Muscle of leg (tissue), 11 donors: Measurements from ENCODE around the gene SNX17. TPM values are rescaled to one million over a fixed set of nuclear protein-coding genes. Genes with fewer than 3 reads are reported as not detected.
"Not testable (repeated sequence)": the region's sequence is repeated elsewhere in the genome, so short reads cannot be mapped to it uniquely, and the experiment has no call there.

Experiments
- DNase-seq: peaks from one replicate; pipeline ENCODE4 v3.0.0; 2013
- H3K27ac ChIP-seq: one replicate; pipeline ENCODE4 v1.5.1; 2013; ENCODE audit warnings: mild to moderate bottlenecking, low read length, control low read depth
- H3K27me3 ChIP-seq: one replicate; pipeline ENCODE4 v1.6.1; 2013; ENCODE audit warnings: low read length; ENCODE audit not compliant: control insufficient read depth, insufficient read depth
- H3K36me3 ChIP-seq: one replicate; pipeline ENCODE4 v1.6.1; 2013; ENCODE audit warnings: low read length; ENCODE audit not compliant: control insufficient read depth, insufficient read depth
- H3K4me1 ChIP-seq: one replicate; pipeline ENCODE4 v1.6.1; 2013; ENCODE audit warnings: low read length; ENCODE audit not compliant: control insufficient read depth, insufficient read depth
- H3K4me3 ChIP-seq: one replicate; pipeline ENCODE4 v1.5.1; 2013; ENCODE audit warnings: low read length, control low read depth
- H3K9me3 ChIP-seq: replicated peaks from 2 replicates; pipeline ENCODE4 v1.6.1; 2013; ENCODE audit warnings: low read depth, low read length; ENCODE audit not compliant: control insufficient read depth
- WGBS: methylation state at CpG from one replicate; pipeline ENCODE4 v1.1.5; 2013; ENCODE audit warnings: missing lambda C conversion rate; ENCODE audit not compliant: insufficient coverage; 5-methylcytosine and 5-hydroxymethylcytosine counted together
- polyA plus RNA-seq, 8 donors: library from polyadenylated mRNA; unstranded; fragments of 120-200 nt; gene quantifications; one replicate each; pipeline versions ENCODE4 v1.2.1 to v1.2.3, GENCODE V29; 2013; ENCODE audit warnings: inconsistent platforms in 1 of 8, low replicate concordance in 1 of 8; ENCODE audit not compliant: insufficient read length in 8 of 8, insufficient read depth in 1 of 8
- total RNA-seq: library from RNA; stranded (reverse); fragments of 120-200 nt; gene quantifications from one replicate; pipeline ENCODE4 v1.2.4, GENCODE V29; 2013

Gene SNX17
- total and polyA plus RNA-seq, 9 donors = 71.2 to 87.1 (median 80.5) TPM

- WGBS = no CpG with 5 or more reads among the region's 4 CpGs
- H3K27ac ChIP-seq = no peak overlapping the region
- H3K4me1 ChIP-seq = no peaks in the 10 kb centered on the region
- no peaks in the 10 kb centered on the region for H3K27me3 ChIP-seq
- no peaks in the 10 kb centered on the region for H3K9me3 ChIP-seq
- no peak overlapping the region for H3K4me3 ChIP-seq
- DNase-seq = no peak
- H3K36me3 ChIP-seq = no peaks in the 10 kb centered on the region
Observed at GRCh38 chr2:27421660-27422250, 51.3 kb downstream of the SNX17 start.

GRCh38 chr2:27422958-27423357 lies 52.5 kb downstream of the SNX17 start:
- no peak overlapping the region for H3K4me3 ChIP-seq
- H3K36me3 ChIP-seq = no peaks in the 10 kb centered on the region
- H3K27ac ChIP-seq = no peak overlapping the region
- no peak for DNase-seq
- WGBS = 92% methylated on average over 2 of the region's 3 CpGs
- no peaks in the 10 kb centered on the region for H3K9me3 ChIP-seq
- no peaks in the 10 kb centered on the region for H3K27me3 ChIP-seq
- H3K4me1 ChIP-seq = peaks cover 2% of the 10 kb centered on the region

- 100% methylated on average over 5 of the region's 10 CpGs for WGBS
- not testable (repeated sequence) for H3K36me3 ChIP-seq, H3K4me3 ChIP-seq, DNase-seq, H3K4me1 ChIP-seq, H3K27me3 ChIP-seq, H3K9me3 ChIP-seq, H3K27ac ChIP-seq
Observed at GRCh38 chr2:27425039-27425438, 54.6 kb downstream of the SNX17 start.

Other genes starting within 250 kb of the SNX17 start
- gene ABHD1, start 246.8 kb upstream of the SNX17 start, total RNA-seq = 0.09 TPM
- under 1 TPM; 0.04 to 0.45 (median 0.25) TPM for gene ABHD1, start 246.8 kb upstream of the SNX17 start, polyA plus RNA-seq
- 26.9 TPM for gene PREB, start 236.0 kb upstream of the SNX17 start, total RNA-seq
- gene PREB, start 236.0 kb upstream of the SNX17 start, polyA plus RNA-seq = 10 to 100 TPM; 30.6 to 38.9 (median 36.2) TPM
- not detected for gene PRR30, start 231.2 kb upstream of the SNX17 start, total RNA-seq
- gene PRR30, start 231.2 kb upstream of the SNX17 start, polyA plus RNA-seq = not detected
- gene TCF23, start 221.6 kb upstream of the SNX17 start, total RNA-seq = 0.35 TPM
- under 1 TPM; 0.09 to 0.39 (median 0.29) TPM for gene TCF23, start 221.6 kb upstream of the SNX17 start, polyA plus RNA-seq
- gene ATRAID, start 158.6 kb upstream of the SNX17 start, total RNA-seq = 121 TPM
- 100 to 1,000 TPM in 1 of 8 donors, 10 to 100 TPM in 7; 84.5 to 114 (median 93.0) TPM for gene ATRAID, start 158.6 kb upstream of the SNX17 start, polyA plus RNA-seq
- gene SLC5A6, start 158.3 kb upstream of the SNX17 start, total RNA-seq = 11.4 TPM
- gene SLC5A6, start 158.3 kb upstream of the SNX17 start, polyA plus RNA-seq = 10 to 100 TPM; 16.8 to 25.5 (median 19.8) TPM
- gene CAD, start 153.2 kb upstream of the SNX17 start, total RNA-seq = 16.9 TPM
- 10 to 100 TPM; 25.9 to 40.7 (median 33.1) TPM for gene CAD, start 153.2 kb upstream of the SNX17 start, polyA plus RNA-seq
- gene SLC30A3, start 107.6 kb upstream of the SNX17 start, total RNA-seq = 0.18 TPM
- gene SLC30A3, start 107.6 kb upstream of the SNX17 start, polyA plus RNA-seq = under 1 TPM; 0.22 to 0.99 (median 0.69) TPM
- not detected for gene DNAJC5G, start 95.2 kb upstream of the SNX17 start, total RNA-seq
- gene DNAJC5G, start 95.2 kb upstream of the SNX17 start, polyA plus RNA-seq = under 1 TPM in 3 of 8 donors, not detected in 5; 0.19 to 0.23 (median 0.19) TPM
- 56.0 TPM for gene TRIM54, start 88.2 kb upstream of the SNX17 start, total RNA-seq
- 100 to 1,000 TPM in 2 of 8 donors, 10 to 100 TPM in 6; 45.5 to 106 (median 78.4) TPM for gene TRIM54, start 88.2 kb upstream of the SNX17 start, polyA plus RNA-seq
- gene UCN, start 62.2 kb upstream of the SNX17 start, total RNA-seq = 1.1 TPM
- 1 to 10 TPM in 6 of 8 donors, under 1 TPM in 2; 0.76 to 2.4 (median 1.4) TPM for gene UCN, start 62.2 kb upstream of the SNX17 start, polyA plus RNA-seq
- gene MPV17, start 47.5 kb upstream of the SNX17 start, total RNA-seq = 45.7 TPM
- gene MPV17, start 47.5 kb upstream of the SNX17 start, polyA plus RNA-seq = 10 to 100 TPM; 39.0 to 58.3 (median 46.7) TPM
- 22.3 TPM for gene GTF3C2, start 13.9 kb upstream of the SNX17 start, total RNA-seq
- gene GTF3C2, start 13.9 kb upstream of the SNX17 start, polyA plus RNA-seq = 10 to 100 TPM; 28.7 to 38.7 (median 31.6) TPM
- 22.5 TPM for gene EIF2B4, start 278 bp upstream of the SNX17 start, total RNA-seq
- 10 to 100 TPM; 28.4 to 37.7 (median 32.9) TPM for gene EIF2B4, start 278 bp upstream of the SNX17 start, polyA plus RNA-seq
- 7.3 TPM for gene ZNF513, start 10.1 kb downstream of the SNX17 start, total RNA-seq
- 10 to 100 TPM; 11.5 to 19.0 (median 14.0) TPM for gene ZNF513, start 10.1 kb downstream of the SNX17 start, polyA plus RNA-seq
- gene PPM1G, start 39.0 kb downstream of the SNX17 start, total RNA-seq = 39.0 TPM
- gene PPM1G, start 39.0 kb downstream of the SNX17 start, polyA plus RNA-seq = 10 to 100 TPM; 54.9 to 70.1 (median 60.7) TPM
- gene NRBP1, start 58.0 kb downstream of the SNX17 start, total RNA-seq = 65.9 TPM
- 100 to 1,000 TPM; 109 to 135 (median 116) TPM for gene NRBP1, start 58.0 kb downstream of the SNX17 start, polyA plus RNA-seq
- gene KRTCAP3, start 71.8 kb downstream of the SNX17 start, total RNA-seq = 0.53 TPM
- 1 to 10 TPM in 7 of 8 donors, under 1 TPM in 1; 1.00 to 4.3 (median 2.4) TPM for gene KRTCAP3, start 71.8 kb downstream of the SNX17 start, polyA plus RNA-seq
- gene IFT172, start 119.1 kb downstream of the SNX17 start, total RNA-seq = 17.8 TPM
- 10 to 100 TPM; 14.4 to 29.3 (median 21.1) TPM for gene IFT172, start 119.1 kb downstream of the SNX17 start, polyA plus RNA-seq
- gene FNDC4, start 124.6 kb downstream of the SNX17 start, total RNA-seq = 11.0 TPM
- gene FNDC4, start 124.6 kb downstream of the SNX17 start, polyA plus RNA-seq = 10 to 100 TPM in 3 of 8 donors, 1 to 10 TPM in 5; 8.0 to 13.4 (median 9.5) TPM
- not detected for gene GCKR, start 126.2 kb downstream of the SNX17 start, total RNA-seq
- gene GCKR, start 126.2 kb downstream of the SNX17 start, polyA plus RNA-seq = under 1 TPM in 7 of 8 donors, not detected in 1; 0.06 to 0.31 (median 0.15) TPM
- 44.6 TPM for gene ZNF512, start 212.4 kb downstream of the SNX17 start, total RNA-seq
- gene ZNF512, start 212.4 kb downstream of the SNX17 start, polyA plus RNA-seq = 10 to 100 TPM; 37.1 to 46.4 (median 40.6) TPM